SU-DHL-6 (cell line): ENCODE measurements around the gene HRH4.

Source experiments
- H2AFZ ChIP-seq: fragments of 200-600 bp; sonication (generic); 2 replicates; pipeline ENCODE4 v1.6.1; 2014; ENCODE audit warnings: low read depth, mild to moderate bottlenecking, moderate library complexity, mixed read lengths, antibody characterized with exemption, low read length; ENCODE audit not compliant: severe bottlenecking
- H3F3A ChIP-seq: fragments of 200-600 bp; shearing (Covaris generic); 2 replicates; pipeline ENCODE4 v1.6.0; 2016; ENCODE audit warnings: antibody characterized with exemption, mild to moderate bottlenecking; ENCODE audit not compliant: insufficient read depth
- H3K27ac ChIP-seq: fragments of 200-600 bp; sonication (generic); 2 replicates; pipeline ENCODE4 v1.5.1; 2016; ENCODE audit warnings: low read depth, mild to moderate bottlenecking, low read length, moderate library complexity, mixed read lengths
- H3K27me3 ChIP-seq: fragments of 200-600 bp; sonication (generic), shearing (Covaris generic); 2 replicates; pipeline ENCODE4 v1.6.0; 2014; ENCODE audit warnings: mild to moderate bottlenecking, low read length
- H3K36me3 ChIP-seq: fragments of 200-600 bp; sonication (generic); 2 replicates; pipeline ENCODE4 v1.6.1; 2014; ENCODE audit warnings: mild to moderate bottlenecking, low read length, mixed read lengths
- H3K4me2 ChIP-seq: fragments of 300-600, 200-600 bp; shearing (Covaris generic), sonication (generic); 2 replicates; pipeline ENCODE4 v1.6.0; 2014; ENCODE audit warnings: low read length, low read depth, mild to moderate bottlenecking; ENCODE audit not compliant: poor library complexity, severe bottlenecking
- H3K4me3 ChIP-seq: fragments of 200-600 bp; sonication (generic); 2 replicates; pipeline ENCODE4 v1.5.1; 2014; ENCODE audit warnings: antibody characterized with exemption, low read length, mild to moderate bottlenecking, mixed read lengths; ENCODE audit not compliant: insufficient read depth, poor library complexity, severe bottlenecking
- H3K79me2 ChIP-seq: fragments of 200-600 bp; sonication (generic); 2 replicates; pipeline ENCODE4 v1.6.1; 2014; ENCODE audit warnings: mild to moderate bottlenecking, low read length, moderate library complexity; ENCODE audit not compliant: insufficient read depth
- H3K9ac ChIP-seq: fragments of 200-600 bp; sonication (generic); 2 replicates; pipeline ENCODE4 v1.7.0; 2014; ENCODE audit warnings: mild to moderate bottlenecking, low read length
- H3K9me2 ChIP-seq: fragments of 200-600 bp; sonication (generic); replicated peaks from 2 replicates; pipeline ENCODE4 v1.6.1; 2014; ENCODE audit warnings: low read length; ENCODE audit not compliant: insufficient read depth
- H3K9me3 ChIP-seq: fragments of 200-600 bp; sonication (generic); 2 replicates; pipeline ENCODE4 v1.6.1; 2014; ENCODE audit warnings: low read length, mixed read lengths; ENCODE audit not compliant: insufficient read depth
- H4K20me1 ChIP-seq: fragments of 200-600 bp; sonication (generic); 2 replicates; pipeline ENCODE4 v1.6.1; 2014; ENCODE audit warnings: low read depth, mild to moderate bottlenecking, antibody characterized with exemption, low read length, moderate library complexity, mixed read lengths
- CTCF ChIP-seq: fragments of 200-600 bp; sonication (generic); IDR thresholded peaks from one replicate; pipeline ENCODE4 v1.5.1; 2017; ENCODE audit warnings: antibody characterized with exemption, mild to moderate bottlenecking, low read length, moderate library complexity; ENCODE audit not compliant: insufficient read depth, poor library complexity, severe bottlenecking
- EZH2phosphoT487 ChIP-seq: fragments of 200-600 bp; sonication (generic), shearing (Covaris generic); conservative IDR thresholded peaks from 2 replicates; pipeline ENCODE4 v1.6.1; 2018; ENCODE audit warnings: mild to moderate bottlenecking, antibody characterized with exemption, low read length, moderate library complexity, mixed read lengths

The HRH4 gene

DNA sequence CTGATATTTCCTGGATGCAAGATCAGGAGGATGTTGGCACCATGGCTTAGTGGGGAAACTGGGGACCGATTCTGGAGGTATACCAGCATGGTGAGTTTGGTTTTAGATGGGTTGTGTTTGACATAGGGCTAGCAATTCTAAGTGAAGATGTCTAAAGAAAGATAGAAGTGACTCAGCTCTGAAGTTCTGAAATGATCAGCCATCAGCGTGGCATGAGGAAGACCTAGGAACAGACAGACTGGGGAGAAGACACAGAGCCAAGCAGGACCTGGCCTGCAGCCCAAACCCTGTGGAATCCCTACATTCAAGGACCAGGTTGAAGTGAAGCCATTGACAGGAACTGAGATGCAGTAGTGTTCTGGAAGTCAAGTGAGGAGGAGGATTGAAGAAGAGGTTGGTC lies 39.8 kb downstream of the HRH4 start:
- Histone ChIP-seq H3K4me3 (no peak overlapping the region), H2AFZ (no peak overlapping the region), H3K27ac (no peak overlapping the region), H3K79me2 (no peaks in the 10 kb centered on the region), H3K9me3 (no peaks in the 10 kb centered on the region), H3K27me3 (no peaks in the 10 kb centered on the region), H3F3A (no peaks in the 10 kb centered on the region), H3K4me2 (no peak overlapping the region), H4K20me1 (no peaks in the 10 kb centered on the region), H3K36me3 (no peaks in the 10 kb centered on the region), H3K9ac (no peak overlapping the region), H3K9me2 (no peaks in the 10 kb centered on the region)
- TF ChIP-seq CTCF (no peak), EZH2phosphoT487 (no peak)

DNA sequence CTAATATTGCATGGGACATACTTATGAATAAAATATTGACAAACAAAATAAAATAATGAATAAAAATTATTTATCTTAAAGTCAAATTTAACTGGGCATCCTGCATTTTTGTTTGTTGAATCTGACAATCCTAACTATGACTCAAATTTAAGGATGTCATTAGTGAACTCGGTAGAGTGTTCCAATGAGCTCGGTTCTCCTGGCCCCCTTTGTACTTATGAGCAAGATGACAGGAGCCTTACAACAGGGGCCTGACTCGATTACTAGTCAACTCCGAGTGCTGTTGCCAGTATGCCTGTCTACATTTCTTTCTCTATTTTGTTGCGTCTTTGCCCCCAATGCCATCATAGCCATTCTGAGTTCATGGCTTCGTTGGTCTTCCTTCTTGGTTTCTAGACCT lies 40.3 kb downstream of the HRH4 start:
- Histone ChIP-seq H3K9me2 (no peaks in the 10 kb centered on the region), H3K9me3 (no peaks in the 10 kb centered on the region), H3F3A (no peaks in the 10 kb centered on the region), H3K4me3 (no peak overlapping the region), H3K9ac (no peak overlapping the region), H4K20me1 (no peaks in the 10 kb centered on the region), H3K79me2 (no peaks in the 10 kb centered on the region), H3K27ac (no peak overlapping the region), H2AFZ (no peak overlapping the region), H3K27me3 (no peaks in the 10 kb centered on the region), H3K4me2 (no peak overlapping the region), H3K36me3 (no peaks in the 10 kb centered on the region)
- TF ChIP-seq EZH2phosphoT487 (no peak), CTCF (no peak)

DNA sequence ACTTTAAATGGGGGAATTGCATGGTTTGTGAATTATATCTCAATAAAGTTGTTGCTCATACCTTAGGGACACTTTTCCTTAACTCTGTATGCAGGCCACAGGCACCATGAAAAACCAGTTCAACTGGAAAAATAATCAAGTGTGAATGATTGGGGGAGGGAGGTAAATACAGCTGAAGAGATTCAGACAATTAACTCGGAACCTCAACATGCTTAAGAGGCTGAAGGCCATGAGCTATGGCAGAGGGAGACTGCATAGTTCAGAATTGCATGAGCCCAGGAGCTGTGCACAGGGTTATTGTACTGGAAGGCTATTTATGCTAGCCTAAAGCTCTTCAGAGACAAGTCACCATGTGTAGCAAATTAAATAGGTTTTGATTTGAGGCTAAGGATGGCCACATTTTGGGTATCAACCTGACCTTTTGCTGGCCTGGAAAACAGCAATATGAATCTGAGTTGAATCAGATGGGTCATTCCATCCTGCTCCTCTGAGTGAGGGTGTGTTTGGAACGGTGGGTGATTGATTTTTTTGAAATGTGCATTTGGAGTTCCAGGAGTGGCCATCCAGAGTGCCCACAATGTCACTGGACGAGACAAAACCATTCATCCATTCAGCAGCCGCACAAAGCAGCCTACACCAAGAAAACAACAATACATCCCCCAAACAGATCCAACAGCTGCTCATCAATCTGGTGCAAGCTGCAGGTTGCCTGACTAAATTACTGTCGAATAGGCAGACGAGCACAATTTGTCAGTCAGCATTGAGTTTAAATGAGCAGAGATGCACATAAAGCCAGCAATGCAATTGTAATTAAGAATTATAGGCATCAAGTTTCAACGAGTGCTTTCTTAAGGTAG lies 42.5 kb downstream of the HRH4 start:
- TF ChIP-seq EZH2phosphoT487 (no peak), CTCF (no peak)

More for the DNA sequence above, 42.5 kb downstream of the HRH4 start:
- Histone ChIP-seq H3K4me3 (no peak overlapping the region), H3K9me3 (no peaks in the 10 kb centered on the region), H4K20me1 (no peaks in the 10 kb centered on the region), H3K27me3 (no peaks in the 10 kb centered on the region), H3F3A (no peaks in the 10 kb centered on the region), H3K4me2 (no peak overlapping the region), H3K36me3 (no peaks in the 10 kb centered on the region), H2AFZ (no peak overlapping the region), H3K79me2 (no peaks in the 10 kb centered on the region), H3K9me2 (no peaks in the 10 kb centered on the region), H3K27ac (no peak overlapping the region), H3K9ac (no peak overlapping the region)
